K562 (cell line): Measurements from ENCODE around the gene YIF1A. TPM values are rescaled to one million over a fixed set of nuclear protein-coding genes. Genes with fewer than 3 reads are reported as not detected.

ENCODE experiments used
- CCAR2 ChIP-seq: fragments of 200-400 bp; formaldehyde crosslinking; IDR thresholded peaks from 2 replicates; pipeline ENCODE4 v1.6.1; 2017; ENCODE audit warnings: mild to moderate bottlenecking, low read depth, low read length
- CHD2 ChIP-seq: IDR thresholded peaks from 2 replicates; pipeline ENCODE4 v1.6.1; 2011; ENCODE audit warnings: low read depth, low read length
- CREM ChIP-seq: IDR thresholded peaks from 2 replicates; pipeline ENCODE4 v1.6.1; 2014; ENCODE audit warnings: antibody characterized with exemption, low read depth
- FOXK2 ChIP-seq, 2 experiments: fragments of 450-650 bp; IDR thresholded peaks in 1 of 2; conservative IDR thresholded peaks in 1 of 2; 2 replicates each; pipeline ENCODE4 v1.6.1; 2016; ENCODE audit warnings: low read depth in 2 of 2, mild to moderate bottlenecking in 1 of 2
- MAFF ChIP-seq: IDR thresholded peaks from 2 replicates; pipeline ENCODE4 v1.6.1; 2012; ENCODE audit warnings: low read length, improper control_type of control experiment
- MCM3 ChIP-seq: fragments of 450-650 bp; IDR thresholded peaks from 2 replicates; pipeline ENCODE4 v1.6.1; 2016
- MTA2 ChIP-seq: fragments of 450-650 bp; IDR thresholded peaks from 2 replicates; pipeline ENCODE4 v1.6.1; 2016; ENCODE audit warnings: low read depth
- NFE2L1 ChIP-seq: fragments of 450-650 bp; IDR thresholded peaks from 2 replicates; pipeline ENCODE4 v1.6.1; 2016; ENCODE audit warnings: missing genetic modification characterization, low read depth, mild to moderate bottlenecking, missing compliant biosample characterization, moderate library complexity, borderline replicate concordance
- RBM14 ChIP-seq: fragments of 200-400 bp; formaldehyde crosslinking; IDR thresholded peaks from 2 replicates; pipeline ENCODE4 v1.6.1; 2018; ENCODE audit warnings: low read depth, mild to moderate bottlenecking, low read length, moderate library complexity, borderline replicate concordance; ENCODE audit not compliant: insufficient read depth
- SAFB ChIP-seq: fragments of 200-400 bp; formaldehyde crosslinking; IDR thresholded peaks from 2 replicates; pipeline ENCODE4 v1.6.1; 2017; ENCODE audit warnings: low read depth, low read length, borderline replicate concordance
- SMAD4 ChIP-seq: fragments of 250-450 bp; sonication (Bioruptor Pico); conservative IDR thresholded peaks from 2 replicates; pipeline ENCODE4 v1.8.0; 2021; ENCODE audit warnings: inconsistent platforms, mild to moderate bottlenecking, moderate library complexity
- SUPT5H ChIP-seq: fragments of 450-650 bp; IDR thresholded peaks from 2 replicates; pipeline ENCODE4 v1.6.1; 2016
- ZBED1 ChIP-seq: IDR thresholded peaks from 2 replicates; pipeline ENCODE4 v1.6.1; 2014
- ZNF507 ChIP-seq: conservative IDR thresholded peaks from 2 replicates; pipeline ENCODE4 v1.6.1; 2017; ENCODE audit warnings: missing genetic modification characterization, missing compliant biosample characterization
- ZNF584 ChIP-seq: fragments of 200-800 bp; sonication (Bioruptor generic); IDR thresholded peaks from 2 replicates; pipeline ENCODE4 v1.6.1; 2016; ENCODE audit warnings: low read depth, mild to moderate bottlenecking, missing genetic modification characterization, missing compliant biosample characterization
- ZNF609 ChIP-seq: sonication (generic); formaldehyde crosslinking; IDR thresholded peaks from 2 replicates; pipeline ENCODE4 v1.8.1; 2023; ENCODE audit warnings: missing genetic modification reagents, mild to moderate bottlenecking, borderline replicate concordance
- polyA plus RNA-seq, 8 experiments: library from polyadenylated mRNA; depleted of rRNA in 4 of 8; stranded (reverse) in 5 of 8; unstranded in 3 of 8; fragments of >200 nt; fragmentation: Nextera tagmentation in 2 of 8; fragmentation: Illumina TruSeq in 1 of 8; extraction: Ambion mirVana in 2 of 8; extraction: Trizol in 1 of 8; gene quantifications; 2 replicates each; pipeline versions ENCODE4 v1.2.1 to v1.2.3, GENCODE V29; 2011 to 2014; ENCODE audit warnings: inconsistent platforms in 1 of 8, missing spikeins in 1 of 8
- total RNA-seq, 7 experiments: library from RNA; depleted of rRNA in 6 of 7; stranded (reverse); fragments of >200 nt in 6 of 7; fragmentation: Illumina TruSeq in 2 of 7; extraction: Trizol in 2 of 7; gene quantifications; 2 replicates each; pipeline versions ENCODE4 v1.2.1 to v1.2.3, GENCODE V29; 2011 to 2021; ENCODE audit warnings: low replicate concordance in 1 of 7
- TF ChIP-seq, protein P1 (sequence below): fragments of 450-650 bp; conservative IDR thresholded peaks from 2 replicates; pipeline ENCODE4 v1.6.1; 2016; ENCODE audit warnings: missing genetic modification characterization, low read depth, mild to moderate bottlenecking, control low read depth, missing compliant biosample characterization
- TF ChIP-seq, protein P2 (sequence below): fragments of 250-450 bp; sonication (Bioruptor Pico); IDR thresholded peaks from 2 replicates; pipeline ENCODE4 v1.8.0; 2022; ENCODE audit warnings: inconsistent platforms

Gene YIF1A
- total and polyA plus RNA-seq, 9 of the 15 experiments (the other 6 are each of a cell fraction or from before 2014, with no cell fraction given), result 8.6 to 121 (median 77.2) TPM

GRCh38 chr11:66267379-66268243 lies 21.3 kb downstream of the YIF1A start (continued):
- TF ChIP-seq ZBED1, result 0 out of 2 replicates have a peak, but pooled peaks have one; percentile 30
- no peak for TF ChIP-seq ZNF584 (CRISPR knock-in tag)
- TF ChIP-seq MCM3, result no peak
- peak; percentile 94 for TF ChIP-seq CHD2
- TF ChIP-seq SAFB, result peak; percentile 43; the same call in 1 of the 2 replicates
- no peak for TF ChIP-seq RBM14
- TF ChIP-seq NFE2L1 (tag), result no peak
- no peak; the same call in 1 of the 2 replicates for TF ChIP-seq MAFF
- TF ChIP-seq, protein P1, sequence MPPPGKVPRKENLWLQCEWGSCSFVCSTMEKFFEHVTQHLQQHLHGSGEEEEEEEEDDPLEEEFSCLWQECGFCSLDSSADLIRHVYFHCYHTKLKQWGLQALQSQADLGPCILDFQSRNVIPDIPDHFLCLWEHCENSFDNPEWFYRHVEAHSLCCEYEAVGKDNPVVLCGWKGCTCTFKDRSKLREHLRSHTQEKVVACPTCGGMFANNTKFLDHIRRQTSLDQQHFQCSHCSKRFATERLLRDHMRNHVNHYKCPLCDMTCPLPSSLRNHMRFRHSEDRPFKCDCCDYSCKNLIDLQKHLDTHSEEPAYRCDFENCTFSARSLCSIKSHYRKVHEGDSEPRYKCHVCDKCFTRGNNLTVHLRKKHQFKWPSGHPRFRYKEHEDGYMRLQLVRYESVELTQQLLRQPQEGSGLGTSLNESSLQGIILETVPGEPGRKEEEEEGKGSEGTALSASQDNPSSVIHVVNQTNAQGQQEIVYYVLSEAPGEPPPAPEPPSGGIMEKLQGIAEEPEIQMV (tag), result no peak
- no peak for TF ChIP-seq CCAR2
- peak in 1 of 2 experiments; percentile 98; a peak in 2 of 4 replicates for TF ChIP-seq FOXK2 (conservative IDR thresholded peaks at IDR 0.05 in 1 of 2, IDR thresholded peaks at IDR 0.05 in 1 of 2; ENCODE audit: low read depth in 2 of 2)
- TF ChIP-seq SUPT5H, result peak; percentile 84
- TF ChIP-seq ZNF609, result no peak
- TF ChIP-seq, protein P2, sequence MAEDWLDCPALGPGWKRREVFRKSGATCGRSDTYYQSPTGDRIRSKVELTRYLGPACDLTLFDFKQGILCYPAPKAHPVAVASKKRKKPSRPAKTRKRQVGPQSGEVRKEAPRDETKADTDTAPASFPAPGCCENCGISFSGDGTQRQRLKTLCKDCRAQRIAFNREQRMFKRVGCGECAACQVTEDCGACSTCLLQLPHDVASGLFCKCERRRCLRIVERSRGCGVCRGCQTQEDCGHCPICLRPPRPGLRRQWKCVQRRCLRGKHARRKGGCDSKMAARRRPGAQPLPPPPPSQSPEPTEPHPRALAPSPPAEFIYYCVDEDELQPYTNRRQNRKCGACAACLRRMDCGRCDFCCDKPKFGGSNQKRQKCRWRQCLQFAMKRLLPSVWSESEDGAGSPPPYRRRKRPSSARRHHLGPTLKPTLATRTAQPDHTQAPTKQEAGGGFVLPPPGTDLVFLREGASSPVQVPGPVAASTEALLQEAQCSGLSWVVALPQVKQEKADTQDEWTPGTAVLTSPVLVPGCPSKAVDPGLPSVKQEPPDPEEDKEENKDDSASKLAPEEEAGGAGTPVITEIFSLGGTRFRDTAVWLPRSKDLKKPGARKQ, result no peak
- 0 out of 2 replicates have a peak, but pooled peaks have one; percentile 22 for TF ChIP-seq CREM
- peak; percentile 37; the same call in 1 of the 2 replicates for TF ChIP-seq SMAD4 (CRISPR knock-in tag)
- no peak for TF ChIP-seq MTA2
- TF ChIP-seq ZNF507, result no peak
